Gastrocnemius medialis (tissue), 4 donors: Measurements from ENCODE around the gene ALPL. TPM values are rescaled to one million over a fixed set of nuclear protein-coding genes. Genes with fewer than 3 reads are reported as not detected.

ENCODE experiments used
- ATAC-seq, 2 donors: fragments of 150-250 bp; one replicate each; pipeline ENCODE4 v1.9.1; 2016
- DNase-seq, 2 donors: peaks; one replicate each; pipeline ENCODE4 v3.0.0-alpha.2; 2019
- H3K27ac ChIP-seq, 4 donors: fragments of 200-600 bp; sonication (generic); 1 replicate in 1 of 4; 2 replicates in 3 of 4; pipeline ENCODE4 v1.5.1; 2016 to 2018; ENCODE audit warnings: mild to moderate bottlenecking in 2 of 4, moderate library complexity in 1 of 4
- H3K27me3 ChIP-seq, 3 donors: fragments of 200-600 bp; sonication (generic) in 2 of 3; 1 replicate in 1 of 3; 2 replicates in 2 of 3; pipeline versions ENCODE4 v1.5.1 to v1.6.0; 2016 to 2019; ENCODE audit warnings: mild to moderate bottlenecking in 1 of 3, moderate library complexity in 1 of 3
- H3K36me3 ChIP-seq, 2 donors: fragments of 200-600 bp; sonication (generic) in 1 of 2; one replicate each; pipeline ENCODE4 v1.5.1; 2017 to 2018
- H3K4me1 ChIP-seq, 2 donors: fragments of 200-600 bp; sonication (generic) in 1 of 2; one replicate each; pipeline ENCODE4 v1.5.1; 2016 to 2017; ENCODE audit warnings: mild to moderate bottlenecking in 2 of 2
- H3K4me3 ChIP-seq, 4 donors: fragments of 200-600 bp; sonication (generic) in 3 of 4; 1 replicate in 1 of 4; 2 replicates in 3 of 4; pipeline ENCODE4 v1.5.1; 2016 to 2019; ENCODE audit warnings: mild to moderate bottlenecking in 2 of 4
- H3K9me3 ChIP-seq, 3 donors: fragments of 200-600 bp; sonication (generic) in 2 of 3; 1 replicate in 1 of 3; 2 replicates in 2 of 3; pipeline ENCODE4 v1.5.1; 2016 to 2019
- CTCF ChIP-seq, 5 experiments: fragments of 450-650 bp in 3 of 5; fragments of 200-600 bp in 2 of 5; sonication (generic) in 2 of 5; IDR thresholded peaks in 4 of 5; conservative IDR thresholded peaks in 1 of 5; 1 replicate in 4 of 5; 2 replicates in 1 of 5; pipeline ENCODE4 v1.5.1; 2016 to 2019; ENCODE audit warnings: antibody characterized with exemption in 5 of 5, mild to moderate bottlenecking in 3 of 5, moderate library complexity in 3 of 5
- POLR2A ChIP-seq, 2 donors: fragments of 450-650 bp; IDR thresholded peaks; one replicate each; pipeline ENCODE4 v1.6.1; 2017; ENCODE audit warnings: antibody characterized with exemption in 2 of 2, mild to moderate bottlenecking in 2 of 2, moderate library complexity in 2 of 2
- in situ Hi-C, 4 donors: fragments of 200-750 bp; cut with MboI; loops; one replicate each; pipeline versions ENCODE4 v1.15.0 to v1.8.0; 2017; ENCODE audit warnings: low sequenced_read_pairs in 4 of 4
- intact Hi-C: fragments of 100-400 bp; cut with DNase I; formaldehyde crosslinking; loops from one replicate; pipeline ENCODE4 v1.15.1; 2023; ENCODE audit warnings: low total_unique reads
- total RNA-seq, 4 donors: library from RNA; depleted of rRNA; stranded (reverse); fragments of >200 nt; gene quantifications; one replicate each; pipeline versions ENCODE4 v1.1.0 to v1.2.3, GENCODE V29; 2016

ALPL gene
- total RNA-seq, 4 donors from 2014 or later = 0.90 to 3.6 (median 2.2) TPM

DNA sequence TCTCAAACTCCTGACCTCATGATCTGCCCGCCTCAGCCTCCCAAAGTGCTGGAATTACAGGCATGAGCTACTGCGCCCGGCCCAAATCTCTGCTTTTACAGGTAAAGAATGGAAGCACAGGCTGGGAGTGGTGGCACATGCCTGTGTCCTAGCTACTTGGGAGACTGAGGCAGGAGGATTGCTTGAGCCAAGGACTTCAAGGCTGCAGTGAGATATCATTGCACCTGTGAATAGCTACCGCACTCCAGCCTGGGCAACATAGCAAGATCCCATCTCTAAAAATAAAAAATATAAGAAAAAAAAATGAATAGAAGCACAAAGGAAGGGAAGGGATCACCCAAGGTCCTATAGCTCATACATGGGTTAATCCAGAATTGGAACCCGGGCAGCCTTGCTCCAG lies 15.0 kb downstream of the ALPL start:
- Histone ChIP-seq H3K4me3 (no peak overlapping the region), H3K27me3 (peaks cover 0 to 2% (median 0%) of the 10 kb centered on the region in 3 donors), H3K4me1 (no peaks in the 10 kb centered on the region), H3K9me3 (no peaks in the 10 kb centered on the region), H3K36me3 (no peaks in the 10 kb centered on the region), H3K27ac (no peak overlapping the region)
- in situ Hi-C loops = no loop called here
- intact Hi-C loops = no loop called here
- TF ChIP-seq CTCF (IDR thresholded peaks at IDR 0.05 in 4 of 5, conservative IDR thresholded peaks at IDR 0.05 in 1 of 5) = no peak
- TF ChIP-seq POLR2A (IDR thresholded peaks at IDR 0.05) = no peak
- no peak for DNase-seq
- ATAC-seq = no peak

DNA sequence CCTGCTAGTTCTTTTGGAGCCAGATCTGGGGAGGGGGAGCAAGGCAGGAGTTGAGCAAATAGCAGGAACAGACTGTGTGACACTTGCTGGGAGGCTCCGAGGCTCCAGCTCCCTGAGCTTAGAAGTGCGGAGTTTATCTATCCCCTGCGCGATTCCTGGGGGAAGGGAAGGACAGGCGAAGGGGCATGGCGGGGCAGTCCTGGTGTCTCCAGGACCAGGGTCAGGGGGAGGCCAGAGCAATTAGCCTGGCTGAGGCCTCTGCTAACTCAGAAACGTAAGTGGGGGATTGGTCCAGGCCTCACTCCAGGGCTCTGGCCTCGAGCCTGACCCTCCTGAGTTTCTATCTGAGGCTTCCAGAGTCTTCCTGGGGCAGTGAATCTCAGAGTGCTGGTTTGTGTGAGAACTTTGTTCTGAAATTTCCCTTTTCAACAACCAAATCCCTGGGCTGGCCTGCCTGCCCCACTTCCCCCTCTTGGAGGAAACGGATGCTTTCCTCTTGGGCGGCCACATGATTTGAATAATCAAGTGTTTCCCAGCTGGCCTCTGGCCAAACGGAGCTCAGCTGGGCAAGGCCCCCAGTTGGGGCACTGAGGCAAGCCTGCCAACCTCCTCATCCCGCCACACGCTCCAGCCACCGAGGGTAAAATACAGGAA lies 15.6 kb downstream of the ALPL start:
- in situ Hi-C loops = no loop called here

GRCh38 chr1:21525340-21525717 lies 16.1 kb downstream of the ALPL start:
- Histone ChIP-seq H3K9me3 (no peaks in the 10 kb centered on the region), H3K27ac (no peak overlapping the region), H3K4me1 (no peaks in the 10 kb centered on the region), H3K36me3 (no peaks in the 10 kb centered on the region), H3K27me3 (peaks cover 0 to 7% (median 0%) of the 10 kb centered on the region in 3 donors), H3K4me3 (no peak overlapping the region)
- in situ Hi-C loops (no loop called here), intact Hi-C loops (no loop called here)
- TF ChIP-seq POLR2A (IDR thresholded peaks at IDR 0.05) (no peak), CTCF (IDR thresholded peaks at IDR 0.05 in 4 of 5, conservative IDR thresholded peaks at IDR 0.05 in 1 of 5) (no peak)
- ATAC-seq (no peak), DNase-seq (no peak)

More for the DNA sequence above, 15.6 kb downstream of the ALPL start:
- Histone ChIP-seq H3K4me3 (no peak overlapping the region), H3K9me3 (no peaks in the 10 kb centered on the region), H3K4me1 (no peaks in the 10 kb centered on the region), H3K36me3 (no peaks in the 10 kb centered on the region), H3K27ac (no peak overlapping the region), H3K27me3 (peaks cover 0 to 6% (median 0%) of the 10 kb centered on the region in 3 donors)
- ATAC-seq (no peak), DNase-seq (no peak)
- TF ChIP-seq POLR2A (IDR thresholded peaks at IDR 0.05) = no peak
- TF ChIP-seq CTCF (IDR thresholded peaks at IDR 0.05 in 4 of 5, conservative IDR thresholded peaks at IDR 0.05 in 1 of 5) = no peak
- intact Hi-C loops = no loop called here

DNA sequence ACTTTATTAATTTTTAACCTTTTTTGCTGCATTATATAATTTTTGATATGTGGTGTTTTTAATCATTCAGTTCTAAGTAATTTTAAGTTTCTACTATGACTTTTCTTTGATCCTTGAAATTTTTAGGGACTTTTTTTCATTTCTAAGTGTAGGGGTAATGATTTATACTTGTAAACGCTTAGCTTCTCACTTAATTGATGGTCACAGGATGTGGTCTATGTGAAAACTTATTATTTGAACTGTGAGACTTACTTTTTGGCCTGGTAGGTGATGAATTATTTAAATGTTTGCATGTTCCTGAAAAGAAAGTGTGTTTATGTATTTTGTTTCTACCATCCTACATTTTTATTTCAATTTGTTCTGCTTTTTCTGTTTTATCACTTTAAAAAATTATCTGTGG lies 17.2 kb downstream of the ALPL start:
- intact Hi-C loops = no loop called here
- no peaks in the 10 kb centered on the region for H3K36me3 ChIP-seq
- no peak overlapping the region for H3K27ac ChIP-seq
- no peaks in the 10 kb centered on the region for H3K9me3 ChIP-seq
- H3K27me3 ChIP-seq = peaks cover 0 to 11% (median 0%) of the 10 kb centered on the region in 3 donors
- no peaks in the 10 kb centered on the region for H3K4me1 ChIP-seq
- DNase-seq = no peak
- no peak for TF ChIP-seq CTCF (IDR thresholded peaks at IDR 0.05 in 4 of 5, conservative IDR thresholded peaks at IDR 0.05 in 1 of 5)
- no peak for TF ChIP-seq POLR2A (IDR thresholded peaks at IDR 0.05)
- in situ Hi-C loops = no loop called here
- no peak for ATAC-seq
- no peak overlapping the region for H3K4me3 ChIP-seq
